ENCODE data around the gene CPLANE1.

Gene CPLANE1

DNA sequence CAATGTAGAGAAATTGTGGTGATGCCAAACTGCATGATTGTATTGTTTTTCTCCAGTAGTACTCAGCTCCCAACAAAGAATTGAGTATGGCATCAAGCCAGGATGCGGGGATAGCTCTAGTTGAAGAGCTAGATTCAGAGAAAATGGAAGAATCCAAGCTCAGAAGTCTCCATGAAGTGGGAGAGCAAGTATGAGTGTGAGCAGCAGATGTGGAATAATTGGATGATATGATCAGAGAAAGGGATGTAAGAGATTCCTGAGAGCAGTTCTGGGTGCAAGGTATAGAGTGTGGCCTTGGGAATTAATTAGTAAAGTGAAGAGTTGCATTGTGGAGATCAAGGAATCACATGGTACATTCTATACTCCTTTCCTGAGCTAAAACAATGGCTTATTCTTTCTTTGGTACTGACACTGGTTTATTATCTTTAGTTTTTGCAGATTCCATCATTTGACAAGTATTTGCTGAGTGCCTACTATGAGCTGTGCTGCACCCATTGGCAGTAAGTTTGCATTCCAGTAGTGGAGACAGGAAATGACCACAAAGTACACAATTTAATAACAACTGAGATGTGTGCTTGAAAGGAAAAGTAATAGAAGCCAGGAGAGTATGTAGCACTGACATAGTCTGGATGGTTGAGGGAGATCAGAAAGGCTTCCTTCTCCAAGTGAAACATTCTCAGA is 177.1 kb downstream of the CPLANE1 start:
- Mint-ChIP-seq H3K4me3 (no peak overlapping the region), H3K36me3 (ENCODE audit: insufficient read depth) (peaks cover 6% of the 10 kb centered on the region), H3K27me3 (no peaks in the 10 kb centered on the region), H3K27ac (ENCODE audit: low read depth) (no peak overlapping the region), H3K4me1 (no peaks in the 10 kb centered on the region), H3K9me3 (no peaks in the 10 kb centered on the region)
- ATAC-seq (replicated peaks; ENCODE audit: extremely low read depth, poor library complexity, severe bottlenecking): no peak
- no peak for DNase-seq (ENCODE audit: low spot score in 2 of 2)

DNA sequence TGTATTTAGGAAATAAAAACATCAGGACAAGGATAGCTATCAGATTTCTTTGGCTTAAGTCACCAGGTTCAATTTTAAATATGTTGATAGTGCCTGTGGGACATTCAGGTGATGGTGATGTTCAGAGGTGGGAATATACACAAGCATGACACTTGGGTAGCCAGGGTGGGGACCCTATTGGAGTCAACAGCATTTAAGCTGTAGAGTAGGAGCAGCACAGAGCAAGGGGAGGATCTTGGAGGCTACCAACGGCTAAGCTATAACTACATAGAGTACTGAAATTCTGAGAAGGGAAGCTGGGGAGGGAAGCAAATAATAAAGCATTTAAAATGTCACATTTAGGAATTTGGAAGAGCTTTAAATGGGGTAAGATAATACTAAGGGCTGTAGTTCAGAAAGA is 177.7 kb downstream of the CPLANE1 start:
- Mint-ChIP-seq H3K27ac (ENCODE audit: low read depth) (no peak overlapping the region), H3K36me3 (ENCODE audit: insufficient read depth) (peaks cover 6% of the 10 kb centered on the region), H3K4me3 (no peak overlapping the region), H3K4me1 (no peaks in the 10 kb centered on the region), H3K27me3 (no peaks in the 10 kb centered on the region), H3K9me3 (no peaks in the 10 kb centered on the region)
- DNase-seq (ENCODE audit: low spot score in 2 of 2): no peak
- ATAC-seq (replicated peaks; ENCODE audit: extremely low read depth, poor library complexity, severe bottlenecking): no peak

DNA sequence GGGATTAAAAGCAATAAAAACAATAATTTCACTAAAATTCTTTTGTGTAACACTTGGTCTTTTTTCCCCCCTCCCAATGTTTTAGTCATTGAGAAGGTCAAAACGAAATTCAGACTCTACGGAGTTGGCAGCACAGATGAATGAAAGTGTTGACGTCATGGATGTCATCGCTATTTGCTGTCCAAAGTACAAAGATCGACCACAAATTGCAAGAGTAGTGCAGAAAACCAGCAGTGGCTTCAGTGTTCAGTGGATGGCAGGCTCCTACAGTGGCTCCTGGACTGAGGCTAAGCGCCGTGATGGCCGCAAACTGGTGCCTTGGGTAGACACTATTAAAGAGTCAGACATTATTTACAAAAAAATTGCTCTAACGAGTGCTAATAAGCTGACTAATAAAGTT is 184.7 kb downstream of the CPLANE1 start:
- no peaks in the 10 kb centered on the region for H3K9me3 Mint-ChIP-seq
- peaks cover 42% of the 10 kb centered on the region for H3K36me3 Mint-ChIP-seq (ENCODE audit: insufficient read depth)
- H3K27ac Mint-ChIP-seq (ENCODE audit: low read depth): no peak overlapping the region

DNA sequence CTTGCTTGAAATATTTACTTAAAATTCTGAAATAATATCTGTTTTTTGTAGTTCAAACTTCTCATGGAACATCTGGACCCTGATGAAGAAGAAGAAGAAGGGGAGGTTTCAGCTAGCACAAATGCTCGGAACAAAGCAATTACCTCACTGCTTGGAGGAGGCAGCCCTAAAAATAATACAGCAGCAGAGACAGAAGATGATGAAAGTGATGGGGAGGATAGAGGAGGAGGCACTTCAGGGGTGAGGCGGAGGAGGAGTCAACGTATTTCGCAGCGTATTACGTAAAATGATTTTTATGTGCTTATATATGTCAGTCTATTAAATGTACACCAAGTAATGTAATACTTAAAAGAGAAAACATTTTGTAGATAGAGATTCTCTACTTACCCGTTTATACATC is 185.4 kb downstream of the CPLANE1 start:
- no peaks in the 10 kb centered on the region for H3K27me3 Mint-ChIP-seq
- ATAC-seq (replicated peaks; ENCODE audit: extremely low read depth, poor library complexity, severe bottlenecking) (no peak), DNase-seq (ENCODE audit: low spot score in 2 of 2) (no peak)
- no peaks in the 10 kb centered on the region for H3K4me1 Mint-ChIP-seq
- H3K36me3 Mint-ChIP-seq (ENCODE audit: insufficient read depth): peaks cover 41% of the 10 kb centered on the region
- no peak overlapping the region for H3K4me3 Mint-ChIP-seq
- H3K27ac Mint-ChIP-seq (ENCODE audit: low read depth): no peak overlapping the region
- H3K9me3 Mint-ChIP-seq: no peaks in the 10 kb centered on the region

More for the DNA sequence above, 184.7 kb downstream of the CPLANE1 start:
- H3K4me1 Mint-ChIP-seq: no peaks in the 10 kb centered on the region
- no peak overlapping the region for H3K4me3 Mint-ChIP-seq
- DNase-seq (ENCODE audit: low spot score in 2 of 2) (no peak), ATAC-seq (replicated peaks; ENCODE audit: extremely low read depth, poor library complexity, severe bottlenecking) (no peak)
- H3K27me3 Mint-ChIP-seq: no peaks in the 10 kb centered on the region

DNA sequence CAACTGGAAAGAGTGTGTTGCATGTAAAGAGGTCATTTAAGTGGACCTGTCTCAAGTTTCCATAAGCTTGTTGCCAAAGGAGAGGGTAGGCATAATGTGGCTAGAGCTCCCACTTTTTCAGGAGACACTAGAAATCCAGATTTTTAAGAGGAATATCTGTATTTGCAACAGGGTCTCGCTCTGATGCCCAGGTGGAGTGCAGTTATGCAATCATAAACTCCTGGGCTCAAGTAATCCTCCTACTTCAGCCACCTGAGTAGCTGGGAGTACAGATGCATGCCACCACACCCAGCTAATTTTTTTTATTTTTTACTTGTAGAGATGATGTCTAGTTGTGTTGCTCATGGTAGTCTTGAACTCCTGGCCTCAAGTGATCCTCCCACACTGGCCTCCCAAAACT is 189.1 kb downstream of the CPLANE1 start:
- no peak for DNase-seq (ENCODE audit: low spot score in 2 of 2)
- no peak for ATAC-seq (replicated peaks; ENCODE audit: extremely low read depth, poor library complexity, severe bottlenecking)
- Mint-ChIP-seq H3K4me1 (no peaks in the 10 kb centered on the region), H3K36me3 (ENCODE audit: insufficient read depth) (peaks cover 54% of the 10 kb centered on the region), H3K27ac (ENCODE audit: low read depth) (no peak overlapping the region), H3K9me3 (no peaks in the 10 kb centered on the region), H3K27me3 (no peaks in the 10 kb centered on the region), H3K4me3 (no peak overlapping the region)

DNA sequence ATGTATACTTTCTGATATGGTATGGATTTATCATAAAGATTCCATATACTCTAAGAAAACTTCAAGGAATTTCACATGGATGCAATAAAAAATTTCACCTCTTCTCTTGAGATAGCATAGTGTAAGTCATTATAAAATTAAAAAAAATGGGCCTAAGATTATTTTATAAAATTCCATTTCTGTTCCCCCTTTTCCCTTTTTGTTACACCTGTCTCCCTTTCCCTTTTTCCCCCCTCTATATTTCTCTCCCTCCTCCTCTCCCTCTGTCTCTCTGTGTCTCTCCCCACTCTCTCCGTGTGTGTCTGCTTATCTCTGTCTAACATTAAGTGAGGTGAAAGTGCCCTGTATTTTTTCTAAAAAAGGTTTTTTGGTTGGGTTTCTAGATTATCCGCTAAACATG is 192.4 kb downstream of the CPLANE1 start:
- no peak overlapping the region for H3K4me3 Mint-ChIP-seq
- peaks cover 6% of the 10 kb centered on the region for H3K4me1 Mint-ChIP-seq
- H3K27me3 Mint-ChIP-seq: no peaks in the 10 kb centered on the region
- peak overlapping the region; percentile 86 for H3K27ac Mint-ChIP-seq (ENCODE audit: low read depth)
- no peaks in the 10 kb centered on the region for H3K9me3 Mint-ChIP-seq
- H3K36me3 Mint-ChIP-seq (ENCODE audit: insufficient read depth): peaks cover 48% of the 10 kb centered on the region
- no peak for DNase-seq (ENCODE audit: low spot score in 2 of 2)
- ATAC-seq (replicated peaks; ENCODE audit: extremely low read depth, poor library complexity, severe bottlenecking): no peak

All from central memory CD8-positive, alpha-beta T cell (primary cell).